Activated CD4-positive, alpha-beta T cell treated with anti-CD3 and anti-CD28 coated beads for 48 hours (primary cell): ENCODE data around the gene SDK2.

Source experiments
- DNase-seq: peaks from one replicate; pipeline ENCODE4 v3.0.0-alpha.2; 2020

Gene SDK2

GRCh38 chr17:73288534-73289302 is 355.5 kb downstream of the SDK2 start:
- DNase-seq = no peak

GRCh38 chr17:73286863-73287296 is 357.4 kb downstream of the SDK2 start:
- no peak for DNase-seq

GRCh38 chr17:73285916-73286862 is 358.1 kb downstream of the SDK2 start:
- DNase-seq = no peak

- no peak for DNase-seq
These were observed 358.7 kb downstream of the SDK2 start for GRCh38 chr17:73285603-73285908.

GRCh38 chr17:73284906-73285602 is 359.2 kb downstream of the SDK2 start:
- no peak for DNase-seq
